Lung (tissue), 12 donors: ENCODE results near the gene BRME1. TPM values are rescaled to one million over a fixed set of nuclear protein-coding genes. Genes with fewer than 3 reads are reported as not detected.
"Not testable (repeated sequence)": the region's sequence is repeated elsewhere in the genome, so short reads cannot be mapped to it uniquely, and the experiment has no call there.

Source experiments
- ATAC-seq: fragments of 200-7000 bp; cut with Tn5 transposase; one replicate; pipeline ENCODE4 v1.9.1; 2020; ENCODE audit warnings: moderate number of reproducible peaks; ENCODE audit not compliant: insufficient read depth, low FRiP score
- DNase-seq, 3 donors: peaks; one replicate each; pipeline ENCODE4 v3.0.0-alpha.2; 2013 to 2017
- H3K27ac ChIP-seq, 2 donors: one replicate each; pipeline ENCODE4 v1.5.1; 2013; ENCODE audit warnings: mild to moderate bottlenecking in 2 of 2, moderate library complexity in 2 of 2, control low read depth in 1 of 2, inconsistent platforms in 1 of 2, low read depth in 1 of 2, low read length in 1 of 2
- H3K27me3 ChIP-seq, 3 donors: one replicate each; pipeline ENCODE4 v1.5.1; 2013; ENCODE audit warnings: low read length in 2 of 3; ENCODE audit not compliant: control insufficient read depth in 3 of 3, insufficient read depth in 3 of 3
- H3K36me3 ChIP-seq, 4 donors: one replicate each; pipeline ENCODE4 v1.5.1; 2013; ENCODE audit warnings: low read length in 4 of 4, mild to moderate bottlenecking in 1 of 4, moderate library complexity in 1 of 4; ENCODE audit not compliant: control insufficient read depth in 4 of 4, insufficient read depth in 4 of 4
- H3K4me1 ChIP-seq, 5 donors: one replicate each; pipeline ENCODE4 v1.5.1; 2013; ENCODE audit warnings: low read length in 5 of 5, mild to moderate bottlenecking in 2 of 5, moderate library complexity in 1 of 5; ENCODE audit not compliant: control insufficient read depth in 5 of 5, insufficient read depth in 5 of 5
- H3K4me3 ChIP-seq: one replicate; pipeline ENCODE4 v1.5.1; 2013; ENCODE audit warnings: mild to moderate bottlenecking, control low read depth, moderate library complexity
- H3K9ac ChIP-seq, 2 donors: one replicate each; pipeline ENCODE4 v1.5.1; 2013; ENCODE audit warnings: low read length in 2 of 2, control low read depth in 1 of 2; ENCODE audit not compliant: insufficient read depth in 1 of 2
- H3K9me3 ChIP-seq, 4 donors: one replicate each; pipeline ENCODE4 v1.5.1; 2013; ENCODE audit warnings: low read length in 3 of 4, mild to moderate bottlenecking in 1 of 4, moderate library complexity in 1 of 4; ENCODE audit not compliant: control insufficient read depth in 4 of 4, insufficient read depth in 3 of 4
- CTCF ChIP-seq: IDR thresholded peaks from 2 replicates; pipeline ENCODE4 v1.5.1; 2012; ENCODE audit warnings: mild to moderate bottlenecking; ENCODE audit errors: control extremely low read depth, extremely low read depth
- WGBS, 2 donors: extraction: QIAGEN DNeasy Blood & Tissue Kit; methylation state at CpG; one replicate each; pipeline ENCODE4 v1.1.7; 2013; 5-methylcytosine and 5-hydroxymethylcytosine counted together
- polyA plus RNA-seq, 2 donors: library from polyadenylated mRNA; stranded (reverse); fragments of 200-250 nt; gene quantifications; one replicate each; pipeline ENCODE4 v1.2.1, GENCODE V29; 2013
- total RNA-seq, 2 donors: library from RNA; depleted of rRNA in 1 of 2; stranded (reverse); fragments of >200 nt in 1 of 2; gene quantifications; one replicate each; pipeline ENCODE4 v1.2.1, GENCODE V29; 2014 to 2021
- donor health status: control.
- donor health status: control.
- donor health status: Bipolar disorder and iron deficiency.
- donor health status: healthy.
- donor health status: DM: yes; HTN: yes; CAD: no.

Gene BRME1
- total and polyA plus RNA-seq, 4 donors: 1.3 to 3.2 (median 2.9) TPM

- peak overlapping the region in 1 of 2 donors; percentile 47 for H3K27ac ChIP-seq
- H3K4me3 ChIP-seq: no peak overlapping the region
- no peak for TF ChIP-seq CTCF
- H3K9ac ChIP-seq: no peak overlapping the region
- no peaks in the 10 kb centered on the region for H3K9me3 ChIP-seq
- no peaks in the 10 kb centered on the region for H3K27me3 ChIP-seq
- 72 to 76% methylated on average over 2 of the region's 2 CpGs for WGBS, 2 donors
- ATAC-seq: no peak
- H3K4me1 ChIP-seq: peaks cover 0 to 6% (median 4%) of the 10 kb centered on the region in 5 donors
- no peaks in the 10 kb centered on the region for H3K36me3 ChIP-seq
- no peak for DNase-seq
Measured at GRCh38 chr19:13856497-13856896, 49.4 kb downstream of the BRME1 start.

GRCh38 chr19:13852171-13852707 lies 53.7 kb downstream of the BRME1 start:
- peaks cover 4 to 26% (median 13%) of the 10 kb centered on the region in 5 donors for H3K4me1 ChIP-seq
- not testable (repeated sequence) for ATAC-seq
- H3K27ac ChIP-seq: peak overlapping the region; percentile 42 to 53

GRCh38 chr19:13851734-13852114 lies 54.2 kb downstream of the BRME1 start:
- not testable (repeated sequence) for H3K27me3 ChIP-seq, H3K9me3 ChIP-seq, H3K9ac ChIP-seq, H3K4me3 ChIP-seq, ATAC-seq, DNase-seq, H3K36me3 ChIP-seq
- peak overlapping the region; percentile 96 to 98 for H3K27ac ChIP-seq
- H3K4me1 ChIP-seq: peaks cover 4 to 30% (median 16%) of the 10 kb centered on the region in 5 donors
- WGBS, 2 donors: 72 to 92% methylated on average over 5 of the region's 5 CpGs

More at GRCh38 chr19:13852171-13852707, 53.7 kb downstream of the BRME1 start:
- WGBS, 2 donors: 84 to 92% methylated on average over 12 of the region's 12 CpGs
- not testable (repeated sequence) for DNase-seq, H3K36me3 ChIP-seq, H3K9ac ChIP-seq, H3K9me3 ChIP-seq, H3K4me3 ChIP-seq, H3K27me3 ChIP-seq

GRCh38 chr19:13850910-13851733 lies 54.8 kb downstream of the BRME1 start:
- H3K9me3 ChIP-seq: no peaks in the 10 kb centered on the region
- peak; percentile 60 for ATAC-seq
- no peaks in the 10 kb centered on the region for H3K36me3 ChIP-seq
- TF ChIP-seq CTCF: no peak
- H3K9ac ChIP-seq: peak overlapping the region; percentile 41 to 75
- H3K4me3 ChIP-seq: no peak overlapping the region
- peaks cover 4 to 36% (median 22%) of the 10 kb centered on the region in 5 donors for H3K4me1 ChIP-seq
- 39 to 56% methylated on average over 23 to 26 of the region's 26 CpGs for WGBS, 2 donors
- H3K27ac ChIP-seq: peak overlapping the region; percentile 96 to 98
- peak in 2 of 3 donors; percentile 50 to 68 for DNase-seq
- no peaks in the 10 kb centered on the region for H3K27me3 ChIP-seq
